Tibial nerve (tissue), 4 donors: ENCODE measurements around the gene COMMD7.

Experiments used
- EP300 ChIP-seq, 2 donors: sonication (generic); formaldehyde crosslinking; IDR thresholded peaks; one replicate each; pipeline ENCODE4 v1.6.1; 2017; ENCODE audit warnings: antibody characterized with exemption in 2 of 2, mild to moderate bottlenecking in 1 of 2
- TF ChIP-seq, protein P1 (sequence below), 5 experiments: fragments of 200-600 bp in 3 of 5; fragments of 450-650 bp in 2 of 5; sonication (generic) in 3 of 5; IDR thresholded peaks; one replicate each; pipeline ENCODE4 v1.5.1; 2016 to 2019; ENCODE audit warnings: antibody characterized with exemption in 5 of 5, mild to moderate bottlenecking in 3 of 5, moderate library complexity in 2 of 5

DNA sequence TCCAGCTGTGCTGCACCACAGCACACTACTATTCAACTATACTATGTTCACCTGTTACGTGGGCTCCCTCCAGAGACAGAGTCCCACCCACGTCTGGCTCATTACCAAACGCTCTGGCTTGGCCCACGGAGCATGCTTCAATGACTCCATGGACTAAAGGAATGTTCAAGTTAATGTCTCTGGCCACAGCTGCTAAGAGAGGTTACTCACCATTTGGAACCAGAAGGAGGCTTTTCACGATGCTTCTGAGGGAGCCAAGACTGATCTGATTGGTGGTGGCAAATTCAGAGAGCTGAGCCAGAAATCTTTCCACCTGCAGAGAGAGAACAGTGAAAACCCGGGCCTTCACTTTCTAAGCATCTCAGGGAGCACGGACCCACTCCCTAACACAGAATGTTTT, 15.6 kb downstream of the COMMD7 start:
- TF ChIP-seq, protein P1, sequence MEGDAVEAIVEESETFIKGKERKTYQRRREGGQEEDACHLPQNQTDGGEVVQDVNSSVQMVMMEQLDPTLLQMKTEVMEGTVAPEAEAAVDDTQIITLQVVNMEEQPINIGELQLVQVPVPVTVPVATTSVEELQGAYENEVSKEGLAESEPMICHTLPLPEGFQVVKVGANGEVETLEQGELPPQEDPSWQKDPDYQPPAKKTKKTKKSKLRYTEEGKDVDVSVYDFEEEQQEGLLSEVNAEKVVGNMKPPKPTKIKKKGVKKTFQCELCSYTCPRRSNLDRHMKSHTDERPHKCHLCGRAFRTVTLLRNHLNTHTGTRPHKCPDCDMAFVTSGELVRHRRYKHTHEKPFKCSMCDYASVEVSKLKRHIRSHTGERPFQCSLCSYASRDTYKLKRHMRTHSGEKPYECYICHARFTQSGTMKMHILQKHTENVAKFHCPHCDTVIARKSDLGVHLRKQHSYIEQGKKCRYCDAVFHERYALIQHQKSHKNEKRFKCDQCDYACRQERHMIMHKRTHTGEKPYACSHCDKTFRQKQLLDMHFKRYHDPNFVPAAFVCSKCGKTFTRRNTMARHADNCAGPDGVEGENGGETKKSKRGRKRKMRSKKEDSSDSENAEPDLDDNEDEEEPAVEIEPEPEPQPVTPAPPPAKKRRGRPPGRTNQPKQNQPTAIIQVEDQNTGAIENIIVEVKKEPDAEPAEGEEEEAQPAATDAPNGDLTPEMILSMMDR (IDR thresholded peaks at IDR 0.05): no peak
- no peak for TF ChIP-seq EP300 (IDR thresholded peaks at IDR 0.05)
